D721Med (cell line): ENCODE measurements around the gene PANK4.

ENCODE experiments used
- DNase-seq: peaks from one replicate; pipeline ENCODE4 v3.0.0; 2011; ENCODE audit warnings: low spot score; ENCODE audit not compliant: insufficient read length
- FAIRE-seq: peaks from 2 replicates; lab custom pipeline; 2011; peaks lifted over from hg19 to GRCh38; lab: Jason Lieb, UNC
- CTCF ChIP-seq: IDR thresholded peaks from 2 replicates; pipeline ENCODE4 v1.5.1; 2012; ENCODE audit warnings: mild to moderate bottlenecking, control low read depth; ENCODE audit not compliant: insufficient read depth; ENCODE audit errors: missing control alignments

Gene PANK4

DNA sequence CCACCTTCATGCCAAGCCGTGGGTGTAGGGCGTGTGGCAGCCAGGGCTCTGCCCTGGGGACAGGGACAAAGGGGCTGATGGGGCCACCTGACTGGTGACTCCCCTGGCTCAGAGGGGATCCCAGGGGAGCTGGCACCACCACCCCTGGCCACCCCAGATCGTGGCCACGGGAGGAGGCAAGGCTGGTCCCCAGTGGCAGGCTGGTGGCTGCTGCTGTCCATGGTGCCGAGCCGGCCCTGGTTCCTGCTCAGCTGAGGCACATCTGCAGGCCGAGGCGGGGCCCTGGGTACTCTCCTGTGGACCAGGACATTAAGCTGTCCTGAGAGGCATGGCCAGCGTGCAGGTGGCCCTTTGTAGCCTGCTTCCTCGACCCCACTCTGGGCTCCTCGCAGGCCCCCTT is 43.8 kb downstream of the PANK4 start:
- no peak for TF ChIP-seq CTCF
- FAIRE-seq (no peak), DNase-seq (no peak)

- DNase-seq (no peak), FAIRE-seq (no peak)
- no peak for TF ChIP-seq CTCF
Observed at GRCh38 chr1:2481885-2482284, 44.5 kb downstream of the PANK4 start.

- no peak for TF ChIP-seq CTCF
- no peak for FAIRE-seq
- no peak for DNase-seq
Observed at GRCh38 chr1:2480986-2481364, 45.4 kb downstream of the PANK4 start.

- no peak for TF ChIP-seq CTCF
- DNase-seq (no peak), FAIRE-seq (no peak)
Observed at GRCh38 chr1:2480236-2480985, 46.0 kb downstream of the PANK4 start.

DNA sequence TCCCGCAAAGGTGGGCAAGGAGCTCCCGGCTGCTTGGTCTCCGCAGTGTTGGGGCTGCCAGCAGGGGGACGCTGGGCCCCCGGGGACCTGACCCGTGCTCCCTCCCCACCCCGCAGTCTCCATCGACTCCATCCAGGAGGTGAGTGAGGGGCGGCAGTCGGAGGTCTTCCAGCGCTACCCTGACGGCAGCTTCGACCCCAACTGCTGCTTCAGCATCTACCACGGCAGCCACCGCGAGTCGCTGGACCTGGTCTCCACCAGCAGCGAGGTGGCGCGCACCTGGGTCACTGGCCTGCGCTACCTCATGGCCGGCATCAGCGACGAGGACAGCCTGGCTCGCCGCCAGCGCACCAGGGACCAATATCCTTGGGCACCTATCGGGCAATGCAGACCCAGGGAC is 46.8 kb downstream of the PANK4 start:
- no peak for TF ChIP-seq CTCF
- FAIRE-seq (no peak), DNase-seq (no peak)

DNA sequence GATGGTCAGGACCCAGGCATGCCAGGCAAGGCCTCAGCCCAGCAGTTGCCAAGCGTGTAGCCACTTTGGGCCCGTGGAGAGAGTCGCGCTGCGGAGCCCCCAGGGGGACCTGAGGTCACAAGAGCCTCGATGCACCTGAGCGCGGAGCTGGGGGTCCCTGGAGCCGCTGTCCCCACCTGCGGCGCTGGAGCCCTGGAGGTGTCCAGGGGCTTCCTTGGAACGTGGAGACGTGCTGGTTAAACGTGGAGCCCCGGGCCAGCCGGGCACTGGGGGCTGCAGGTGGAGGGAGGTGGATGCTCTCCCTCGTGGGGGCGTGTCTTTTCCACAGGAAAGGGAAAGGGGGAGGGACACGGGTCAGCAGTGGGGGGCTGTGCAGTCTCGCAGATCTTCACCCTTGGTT is 47.2 kb downstream of the PANK4 start:
- no peak for FAIRE-seq
- no peak for DNase-seq
- TF ChIP-seq CTCF = no peak

DNA sequence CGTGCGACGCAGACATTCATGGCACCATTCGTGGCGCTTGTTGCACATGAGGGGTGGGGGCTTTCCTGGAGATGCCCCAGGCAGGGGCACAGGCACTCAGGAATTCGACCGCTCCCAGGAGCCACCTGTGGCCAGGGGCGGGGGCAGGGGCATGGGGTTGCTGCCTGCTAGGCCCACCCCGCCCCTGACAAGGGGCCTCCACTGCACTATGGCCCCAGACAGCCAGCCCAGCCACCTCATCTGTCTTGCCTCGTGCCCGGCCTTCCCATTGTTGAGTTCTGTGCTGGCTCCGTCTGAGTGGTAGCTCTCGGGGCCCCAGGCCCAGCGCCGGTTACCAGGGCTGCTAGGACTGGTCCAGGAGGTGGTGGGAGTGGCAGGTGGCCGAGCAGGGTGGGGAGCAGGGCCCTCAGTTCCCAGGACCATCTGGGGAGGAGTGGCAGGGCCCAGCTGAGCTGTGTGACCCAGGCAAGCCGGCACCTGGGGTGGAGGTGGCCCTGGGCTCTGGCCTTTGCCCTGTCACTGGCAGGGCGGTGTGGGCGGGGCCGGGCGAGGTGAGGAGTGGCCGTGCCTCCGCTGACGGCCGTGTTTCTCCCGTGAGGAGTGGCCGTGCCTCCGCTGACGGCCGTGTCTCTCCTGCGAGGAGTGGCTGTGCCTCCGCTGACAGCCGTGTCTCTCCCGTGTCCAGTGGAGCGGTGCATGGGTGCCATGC is 48.5 kb downstream of the PANK4 start:
- FAIRE-seq (no peak), DNase-seq (no peak)
- TF ChIP-seq CTCF = no peak
